Measurements from ENCODE around the gene TMEM62. TPM values are rescaled to one million over a fixed set of nuclear protein-coding genes. Genes with fewer than 3 reads are reported as not detected.
"Not testable (repeated sequence)": the region's sequence is repeated elsewhere in the genome, so short reads cannot be mapped to it uniquely, and the experiment has no call there.

The TMEM62 gene
- total RNA-seq, 1 donor from 2014 or later = 5.1 TPM

- Mint-ChIP-seq H3K27me3 (ENCODE audit: unreplicated experiment) (peaks cover 3% of the 10 kb centered on the region), H3K4me3 (ENCODE audit: unreplicated experiment) (no peak overlapping the region), H3K27ac (ENCODE audit: unreplicated experiment) (no peak overlapping the region), H3K9me3 (ENCODE audit: unreplicated experiment) (no peaks in the 10 kb centered on the region), H3K4me1 (ENCODE audit: unreplicated experiment) (peaks cover 3% of the 10 kb centered on the region), H3K36me3 (ENCODE audit: low read depth, unreplicated experiment) (no peaks in the 10 kb centered on the region)
- DNase-seq (ENCODE audit: low spot score) = no peak
- no peak for TF ChIP-seq CTCF (IDR thresholded peaks at IDR 0.05; ENCODE audit: unreplicated experiment)
These were observed 88.0 kb downstream of the TMEM62 start for GRCh38 chr15:43221422-43221821.

GRCh38 chr15:43225201-43225949 lies 92.0 kb downstream of the TMEM62 start:
- Mint-ChIP-seq H3K4me1 (ENCODE audit: unreplicated experiment) (peaks cover 3% of the 10 kb centered on the region), H3K27ac (ENCODE audit: unreplicated experiment) (no peak overlapping the region), H3K9me3 (ENCODE audit: unreplicated experiment) (no peaks in the 10 kb centered on the region), H3K27me3 (ENCODE audit: unreplicated experiment) (peaks cover 3% of the 10 kb centered on the region), H3K4me3 (ENCODE audit: unreplicated experiment) (no peak overlapping the region), H3K36me3 (ENCODE audit: low read depth, unreplicated experiment) (no peaks in the 10 kb centered on the region)
- TF ChIP-seq CTCF (IDR thresholded peaks at IDR 0.05; ENCODE audit: unreplicated experiment) = peak; percentile 56
- peak; percentile 41 for DNase-seq (ENCODE audit: low spot score)

- not testable (repeated sequence) for H3K36me3 Mint-ChIP-seq (ENCODE audit: low read depth, unreplicated experiment); DNase-seq (ENCODE audit: low spot score); H3K27ac Mint-ChIP-seq (ENCODE audit: unreplicated experiment); H3K4me3 Mint-ChIP-seq (ENCODE audit: unreplicated experiment); H3K4me1 Mint-ChIP-seq (ENCODE audit: unreplicated experiment); H3K9me3 Mint-ChIP-seq (ENCODE audit: unreplicated experiment); H3K27me3 Mint-ChIP-seq (ENCODE audit: unreplicated experiment)
These were observed 92.5 kb downstream of the TMEM62 start for GRCh38 chr15:43225950-43226255.

- Mint-ChIP-seq H3K36me3 (ENCODE audit: low read depth, unreplicated experiment) (no peaks in the 10 kb centered on the region), H3K9me3 (ENCODE audit: unreplicated experiment) (no peaks in the 10 kb centered on the region), H3K4me3 (ENCODE audit: unreplicated experiment) (no peak overlapping the region), H3K27ac (ENCODE audit: unreplicated experiment) (no peak overlapping the region), H3K27me3 (ENCODE audit: unreplicated experiment) (peaks cover 3% of the 10 kb centered on the region), H3K4me1 (ENCODE audit: unreplicated experiment) (peaks cover 7% of the 10 kb centered on the region)
- no peak for DNase-seq (ENCODE audit: low spot score)
- no peak for TF ChIP-seq CTCF (IDR thresholded peaks at IDR 0.05; ENCODE audit: unreplicated experiment)
These were observed 93.3 kb downstream of the TMEM62 start for GRCh38 chr15:43226436-43227305.

GRCh38 chr15:43229977-43230376 lies 96.6 kb downstream of the TMEM62 start:
- TF ChIP-seq CTCF (IDR thresholded peaks at IDR 0.05; ENCODE audit: unreplicated experiment) = no peak
- Mint-ChIP-seq H3K4me3 (ENCODE audit: unreplicated experiment) (no peak overlapping the region), H3K27ac (ENCODE audit: unreplicated experiment) (no peak overlapping the region), H3K4me1 (ENCODE audit: unreplicated experiment) (peaks cover 17% of the 10 kb centered on the region), H3K36me3 (ENCODE audit: low read depth, unreplicated experiment) (no peaks in the 10 kb centered on the region), H3K9me3 (ENCODE audit: unreplicated experiment) (no peaks in the 10 kb centered on the region), H3K27me3 (ENCODE audit: unreplicated experiment) (peaks cover 5% of the 10 kb centered on the region)
- DNase-seq (ENCODE audit: low spot score) = no peak

Measured in endothelial cell (in vitro differentiated cells).